Activated B cell treated with CpG ODN at 0.5 μM for 24 hours (primary cell): ENCODE data around the gene PLCH1. TPM values are rescaled to one million over a fixed set of nuclear protein-coding genes. Genes with fewer than 3 reads are reported as not detected.
"Not testable (repeated sequence)": the region's sequence is repeated elsewhere in the genome, so short reads cannot be mapped to it uniquely, and the experiment has no call there.

Source experiments
- ATAC-seq: fragments of 200-7000 bp; cut with Tn5 transposase; one replicate; pipeline ENCODE4 v1.10.0; 2021; ENCODE audit warnings: low read depth, mild to moderate bottlenecking, moderate library complexity
- CTCF ChIA-PET: fragments of 350-600 bp; sonication (Branson Sonifier 250); formaldehyde crosslinking; loops from one replicate; lab custom pipeline; 2021; ENCODE audit warnings: antibody characterized with exemption; lab: Charles Lee
- POLR2A ChIA-PET: fragments of 350-600 bp; sonication (Branson Sonifier 250); formaldehyde crosslinking; loops from one replicate; lab custom pipeline; 2021; ENCODE audit warnings: antibody characterized with exemption; lab: Charles Lee
- DNase-seq: peaks from one replicate; pipeline ENCODE4 v3.0.0; 2022
- H3K27ac Mint-ChIP-seq: one replicate; pipeline ENCODE4 v1.8.0; 2020; ENCODE audit warnings: mixed read lengths
- H3K27me3 Mint-ChIP-seq: one replicate; pipeline ENCODE4 v1.8.0; 2021; ENCODE audit warnings: mixed read lengths
- H3K36me3 Mint-ChIP-seq: one replicate; pipeline ENCODE4 v1.8.0; 2021; ENCODE audit warnings: low read depth, mixed read lengths
- H3K4me1 Mint-ChIP-seq: one replicate; pipeline ENCODE4 v1.8.0; 2021; ENCODE audit warnings: mixed read lengths
- H3K4me3 Mint-ChIP-seq: one replicate; pipeline ENCODE4 v1.8.0; 2020; ENCODE audit warnings: mild to moderate bottlenecking, mixed read lengths
- H3K9me3 Mint-ChIP-seq: one replicate; pipeline ENCODE4 v1.8.0; 2020; ENCODE audit warnings: mixed read lengths
- intact Hi-C: fragments of 100-400 bp; cut with micrococcal nuclease; formaldehyde crosslinking; loops from one replicate; pipeline ENCODE4 v1.15.1; 2024
- total RNA-seq: library from RNA; stranded (reverse); gene quantifications from 2 replicates; pipeline ENCODE4 v1.2.3, GENCODE V29; 2022
- TF ChIP-seq, protein P1 (sequence below): fragments of 200-600 bp; IDR thresholded peaks from one replicate; pipeline ENCODE4 v1.8.0; 2022; ENCODE audit warnings: antibody characterized with exemption, mild to moderate bottlenecking

PLCH1 gene
- total RNA-seq, 1 donor from 2014 or later: 0.27 TPM

DNA sequence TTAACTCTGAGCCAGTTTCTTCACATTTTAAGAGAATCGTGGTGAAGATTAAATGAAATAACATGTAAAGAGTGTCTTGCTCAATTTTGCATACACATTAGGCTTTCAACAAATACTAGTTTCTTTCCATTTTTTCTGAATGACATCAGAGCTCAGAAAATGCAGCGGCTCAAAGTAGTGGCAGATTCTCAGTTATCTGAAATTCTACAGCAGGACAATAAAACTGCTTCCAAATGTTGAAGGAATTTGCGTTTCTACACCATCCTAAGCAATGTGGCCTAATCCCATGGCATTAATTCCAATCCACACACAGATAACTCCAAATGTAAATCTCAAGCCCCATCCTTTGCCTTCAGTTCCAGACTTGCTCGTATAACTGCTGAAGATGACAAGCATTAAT is 115.8 kb downstream of the PLCH1 start:
- Mint-ChIP-seq H3K27me3 (peaks cover 2% of the 10 kb centered on the region), H3K9me3 (no peaks in the 10 kb centered on the region), H3K4me3 (no peak overlapping the region), H3K27ac (no peak overlapping the region), H3K4me1 (no peaks in the 10 kb centered on the region), H3K36me3 (no peaks in the 10 kb centered on the region)
- ChIA-PET CTCF (no interaction called here), POLR2A (no interaction called here)
- intact Hi-C loops: no loop called here
- ATAC-seq: no peak
- TF ChIP-seq, protein P1, sequence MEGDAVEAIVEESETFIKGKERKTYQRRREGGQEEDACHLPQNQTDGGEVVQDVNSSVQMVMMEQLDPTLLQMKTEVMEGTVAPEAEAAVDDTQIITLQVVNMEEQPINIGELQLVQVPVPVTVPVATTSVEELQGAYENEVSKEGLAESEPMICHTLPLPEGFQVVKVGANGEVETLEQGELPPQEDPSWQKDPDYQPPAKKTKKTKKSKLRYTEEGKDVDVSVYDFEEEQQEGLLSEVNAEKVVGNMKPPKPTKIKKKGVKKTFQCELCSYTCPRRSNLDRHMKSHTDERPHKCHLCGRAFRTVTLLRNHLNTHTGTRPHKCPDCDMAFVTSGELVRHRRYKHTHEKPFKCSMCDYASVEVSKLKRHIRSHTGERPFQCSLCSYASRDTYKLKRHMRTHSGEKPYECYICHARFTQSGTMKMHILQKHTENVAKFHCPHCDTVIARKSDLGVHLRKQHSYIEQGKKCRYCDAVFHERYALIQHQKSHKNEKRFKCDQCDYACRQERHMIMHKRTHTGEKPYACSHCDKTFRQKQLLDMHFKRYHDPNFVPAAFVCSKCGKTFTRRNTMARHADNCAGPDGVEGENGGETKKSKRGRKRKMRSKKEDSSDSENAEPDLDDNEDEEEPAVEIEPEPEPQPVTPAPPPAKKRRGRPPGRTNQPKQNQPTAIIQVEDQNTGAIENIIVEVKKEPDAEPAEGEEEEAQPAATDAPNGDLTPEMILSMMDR: no peak
- no peak for DNase-seq

DNA sequence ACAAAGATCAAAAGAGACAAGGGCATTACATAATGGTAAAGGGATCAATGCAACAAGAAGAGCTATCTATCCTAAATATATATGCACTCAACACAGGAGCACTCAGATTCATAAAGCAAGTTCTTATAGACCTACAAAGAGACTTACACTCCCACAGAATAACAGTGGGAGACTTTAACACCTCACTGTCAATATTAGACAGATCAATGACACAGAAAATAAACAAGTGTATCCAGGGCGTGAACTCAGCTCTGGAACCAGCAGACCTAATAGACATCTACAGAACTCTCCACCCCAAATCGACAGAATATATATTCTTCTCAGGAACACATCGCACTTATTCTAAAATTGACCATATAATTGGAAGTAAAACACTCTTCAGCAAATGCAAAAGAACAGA is 122.2 kb downstream of the PLCH1 start:
- H3K4me1 Mint-ChIP-seq, H3K4me3 Mint-ChIP-seq, H3K27me3 Mint-ChIP-seq, H3K27ac Mint-ChIP-seq, H3K36me3 Mint-ChIP-seq, intact Hi-C loops, ATAC-seq, H3K9me3 Mint-ChIP-seq, CTCF ChIA-PET, DNase-seq: not testable (repeated sequence)
- POLR2A ChIA-PET: interaction anchor here (0.7 kb wide), 1 partner anchor 17 kb away, joined by 6 read pairs; no protein-coding TSS in a partner anchor

DNA sequence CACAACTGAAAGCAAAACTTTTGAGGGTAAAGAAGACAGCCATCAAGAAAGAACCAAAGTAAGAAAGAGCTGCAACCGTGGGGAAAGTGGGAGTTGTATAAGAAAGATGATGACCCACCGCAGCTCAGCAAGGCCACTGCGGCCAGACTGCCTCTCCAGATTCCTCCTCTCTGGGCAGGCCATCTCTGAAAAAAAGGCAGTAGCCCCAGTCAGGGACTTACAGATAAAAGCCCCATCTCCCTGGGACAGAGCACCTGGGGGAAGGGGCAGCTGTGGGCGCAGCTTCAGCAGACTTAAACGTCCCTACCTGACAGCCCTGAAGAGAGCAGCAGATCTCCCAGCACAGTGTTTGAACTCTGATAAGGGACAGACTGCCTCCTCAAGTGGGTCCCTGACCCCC is 124.3 kb downstream of the PLCH1 start:
- CTCF ChIA-PET, H3K4me1 Mint-ChIP-seq, POLR2A ChIA-PET: not testable (repeated sequence)

DNA sequence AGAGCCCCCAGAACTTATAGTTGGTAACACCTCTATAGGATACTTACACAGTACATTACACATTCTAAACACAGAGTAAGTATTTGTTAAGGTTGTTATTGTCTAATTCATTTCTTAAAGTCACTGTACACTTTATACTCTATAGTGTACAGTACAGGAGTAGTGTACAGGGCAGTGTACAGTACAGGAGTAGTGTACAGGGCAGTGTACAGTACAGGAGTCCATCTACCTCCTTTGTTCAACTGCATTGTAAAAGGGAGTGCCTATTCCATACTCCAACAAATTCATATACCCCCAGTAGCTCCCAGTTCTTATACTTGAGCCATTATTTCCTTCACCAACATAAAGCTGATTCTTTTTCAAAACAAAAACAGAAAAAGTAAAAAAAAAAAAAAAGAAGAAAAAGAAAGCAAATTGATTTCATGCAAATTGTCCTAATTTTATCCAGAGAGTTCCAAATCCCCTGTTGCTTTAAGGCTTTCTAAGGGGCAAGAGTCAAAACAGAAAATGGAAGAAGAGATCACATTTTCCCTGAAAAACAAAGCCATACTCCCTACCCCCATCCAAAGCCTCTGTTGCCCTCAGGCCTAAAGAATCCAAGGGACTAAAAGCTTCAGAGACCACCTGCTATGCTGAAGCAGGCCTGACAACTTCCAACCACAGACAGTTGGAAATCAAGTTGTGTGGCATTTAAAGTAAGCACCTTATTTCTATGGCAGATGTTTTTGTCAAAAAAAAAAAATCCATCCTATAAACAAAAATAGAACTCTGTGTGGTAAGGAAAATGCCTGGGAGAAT is 125.6 kb downstream of the PLCH1 start:
- no peaks in the 10 kb centered on the region for H3K4me1 Mint-ChIP-seq
- TF ChIP-seq, protein P1: no peak
- CTCF ChIA-PET: no interaction called here
- POLR2A ChIA-PET: no interaction called here
- no peak for DNase-seq
- no peaks in the 10 kb centered on the region for H3K27me3 Mint-ChIP-seq
- no peaks in the 10 kb centered on the region for H3K36me3 Mint-ChIP-seq
- no peak overlapping the region for H3K4me3 Mint-ChIP-seq
- no peak for ATAC-seq
- intact Hi-C loops: no loop called here
- H3K27ac Mint-ChIP-seq: no peak overlapping the region
- peaks cover 14% of the 10 kb centered on the region for H3K9me3 Mint-ChIP-seq

More for the DNA sequence above, 124.3 kb downstream of the PLCH1 start:
- H3K4me3 Mint-ChIP-seq, DNase-seq, ATAC-seq, H3K36me3 Mint-ChIP-seq, H3K27ac Mint-ChIP-seq, H3K9me3 Mint-ChIP-seq, H3K27me3 Mint-ChIP-seq, intact Hi-C loops: not testable (repeated sequence)

DNA sequence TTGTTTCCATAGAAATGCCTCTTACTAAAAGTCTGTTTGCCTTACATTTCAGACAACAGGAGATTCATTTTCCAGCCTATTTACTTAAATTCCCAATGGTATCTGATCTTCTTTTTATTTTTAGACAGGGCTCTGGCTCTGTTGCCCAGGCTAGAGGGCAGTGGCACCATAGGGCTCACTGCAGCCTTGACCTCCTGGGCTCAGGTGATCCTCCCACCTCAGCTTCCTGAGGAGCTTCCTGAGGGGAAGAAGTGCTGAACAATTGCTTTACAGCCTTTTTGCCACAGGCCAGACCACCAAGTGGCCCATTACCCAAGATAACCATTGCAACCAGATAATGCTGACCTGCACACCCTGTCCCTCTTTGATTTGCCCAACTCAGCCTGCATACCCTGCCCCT is 126.3 kb downstream of the PLCH1 start:
- no peak overlapping the region for H3K27ac Mint-ChIP-seq
- TF ChIP-seq, protein P1: no peak
- no peaks in the 10 kb centered on the region for H3K4me1 Mint-ChIP-seq
- ATAC-seq (no peak), DNase-seq (no peak)
- intact Hi-C loops: no loop called here
- ChIA-PET POLR2A (no interaction called here), CTCF (no interaction called here)
- H3K4me3 Mint-ChIP-seq: no peak overlapping the region
- H3K9me3 Mint-ChIP-seq: peaks cover 17% of the 10 kb centered on the region
- no peaks in the 10 kb centered on the region for H3K27me3 Mint-ChIP-seq
- H3K36me3 Mint-ChIP-seq: no peaks in the 10 kb centered on the region

DNA sequence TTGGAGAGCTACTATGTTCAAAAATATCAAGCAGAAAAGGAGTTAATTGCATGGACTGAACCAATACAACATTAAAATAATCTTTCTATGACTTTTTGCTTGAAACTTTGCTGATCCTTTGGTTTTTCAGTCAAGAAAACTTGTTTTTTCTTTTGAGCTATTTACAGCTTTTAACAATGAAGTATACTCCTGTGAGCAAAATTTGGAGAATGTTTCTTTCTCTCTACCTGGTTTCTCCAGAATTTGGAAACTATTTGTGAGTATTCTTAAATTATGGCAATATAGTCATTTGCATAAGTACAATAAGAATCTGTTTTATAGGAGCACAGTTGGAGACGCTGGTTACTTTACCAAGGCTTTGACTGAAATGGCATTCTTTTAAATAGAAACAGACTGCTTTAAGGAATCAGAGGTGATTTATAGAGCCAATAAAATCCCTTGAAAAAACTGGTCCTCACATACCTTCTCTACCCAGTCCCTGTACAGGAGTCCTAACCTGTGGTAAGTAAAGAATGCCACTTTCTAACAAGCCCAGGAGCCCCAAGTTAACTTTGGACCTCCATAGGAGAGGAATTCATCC is 127.4 kb downstream of the PLCH1 start:
- H3K27ac Mint-ChIP-seq: no peak overlapping the region
- no peak for ATAC-seq
- TF ChIP-seq, protein P1: no peak
- DNase-seq: no peak
- ChIA-PET CTCF (no interaction called here), POLR2A (no interaction called here)
- H3K4me3 Mint-ChIP-seq: no peak overlapping the region
- no peaks in the 10 kb centered on the region for H3K36me3 Mint-ChIP-seq
- intact Hi-C loops: no loop called here
- no peaks in the 10 kb centered on the region for H3K4me1 Mint-ChIP-seq
- H3K27me3 Mint-ChIP-seq: no peaks in the 10 kb centered on the region
- H3K9me3 Mint-ChIP-seq: peaks cover 21% of the 10 kb centered on the region

DNA sequence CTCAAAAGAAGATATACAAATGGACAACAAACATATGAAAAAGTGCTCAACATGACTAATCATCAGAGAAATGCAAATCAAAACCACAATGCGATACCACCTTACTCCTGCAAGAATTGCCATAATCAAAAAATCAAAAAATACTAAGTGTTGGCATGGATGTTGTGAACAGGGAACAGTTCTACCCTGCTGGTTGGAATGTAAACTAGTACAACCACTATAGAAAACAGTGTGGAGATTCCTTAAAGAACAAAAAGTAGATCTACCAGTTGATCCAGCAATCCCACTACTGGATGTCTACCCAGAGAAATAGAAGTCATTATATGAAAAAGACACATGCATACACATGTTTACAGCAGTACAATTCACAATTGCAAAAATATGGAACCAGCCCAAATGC is 129.7 kb downstream of the PLCH1 start:
- POLR2A ChIA-PET, H3K4me3 Mint-ChIP-seq, H3K27ac Mint-ChIP-seq, H3K27me3 Mint-ChIP-seq, CTCF ChIA-PET, DNase-seq, ATAC-seq, intact Hi-C loops, H3K4me1 Mint-ChIP-seq, H3K36me3 Mint-ChIP-seq: not testable (repeated sequence)
- peaks cover 23% of the 10 kb centered on the region for H3K9me3 Mint-ChIP-seq

DNA sequence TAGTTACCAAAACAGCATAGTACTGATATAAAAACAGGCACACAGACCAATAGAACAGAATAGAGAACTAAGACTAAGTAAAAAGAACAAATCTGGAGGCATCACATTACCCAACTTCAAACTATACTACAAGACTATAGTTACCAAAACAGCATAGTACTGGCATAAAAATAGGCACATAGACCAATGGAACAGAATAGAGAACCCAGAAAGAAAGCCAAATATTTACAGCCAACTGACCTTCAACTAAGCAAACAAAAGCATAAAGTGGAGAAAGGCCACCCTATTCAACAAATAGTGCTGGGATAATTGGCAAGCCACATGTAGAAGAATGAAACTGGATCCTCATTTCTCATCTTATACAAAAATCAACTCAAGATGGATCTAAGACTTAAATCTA is 130.5 kb downstream of the PLCH1 start:
- H3K4me1 Mint-ChIP-seq, intact Hi-C loops, H3K27me3 Mint-ChIP-seq, H3K36me3 Mint-ChIP-seq, ATAC-seq, POLR2A ChIA-PET, H3K4me3 Mint-ChIP-seq, DNase-seq, H3K27ac Mint-ChIP-seq, CTCF ChIA-PET: not testable (repeated sequence)
- H3K9me3 Mint-ChIP-seq: peaks cover 27% of the 10 kb centered on the region
